NCI-H2107 (cell line): ENCODE measurements around the gene DNAJB4.
"Not testable (repeated sequence)": the region's sequence is repeated elsewhere in the genome, so short reads cannot be mapped to it uniquely, and the experiment has no call there.

Source experiments
- DNase-seq: peaks from one replicate; lab custom pipeline; 2025; lab: John Stamatoyannopoulos, UW

The DNAJB4 gene

DNA sequence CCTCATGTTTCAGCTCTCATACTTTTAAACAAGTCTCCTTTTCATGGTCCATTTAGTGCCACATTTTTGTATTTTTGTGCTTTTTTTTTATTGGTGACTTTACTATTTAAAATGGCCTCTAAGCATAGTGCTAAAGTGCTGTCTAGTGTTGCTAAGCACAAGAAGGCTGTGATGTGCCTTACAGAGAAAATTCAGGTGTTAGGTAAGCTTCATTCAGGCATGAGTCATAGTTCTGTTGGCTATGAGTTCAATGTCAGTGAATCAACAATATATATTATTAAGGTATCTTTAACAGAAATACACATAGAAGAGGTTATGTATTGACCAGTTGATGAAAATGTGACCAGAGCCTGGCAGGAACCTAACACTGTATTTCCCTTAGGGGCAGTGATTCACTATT lies 13.1 kb upstream of the DNAJB4 start:
- DNase-seq, result no peak

DNA sequence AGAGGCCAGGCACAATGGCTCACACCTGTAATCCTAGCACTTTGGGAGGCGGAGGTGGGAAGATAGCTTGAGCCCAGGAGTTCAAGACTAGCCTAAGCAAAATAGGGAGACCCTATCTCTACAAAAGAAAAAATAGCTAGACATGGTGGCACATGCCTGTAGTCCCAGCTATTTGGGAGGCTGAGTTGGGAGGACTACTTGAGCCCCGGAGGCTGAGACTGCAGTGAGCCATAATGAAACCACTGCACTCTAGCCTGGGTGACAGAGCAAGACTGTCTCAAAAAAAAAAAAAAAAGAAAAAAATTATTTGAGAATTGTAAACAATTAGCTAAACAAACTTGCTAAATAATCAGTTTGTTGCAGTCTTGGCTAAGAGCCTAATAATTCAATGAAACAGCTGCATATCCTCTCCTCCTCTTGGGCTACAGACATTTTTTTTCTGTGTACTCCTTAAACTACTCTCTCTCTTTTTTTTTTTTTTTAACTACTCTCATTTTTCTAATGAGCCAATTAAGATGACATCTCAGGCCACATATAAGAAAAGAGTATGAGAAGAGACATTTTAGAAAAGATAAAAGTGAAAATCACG lies 10.5 kb upstream of the DNAJB4 start:
- DNase-seq, result no peak

DNA sequence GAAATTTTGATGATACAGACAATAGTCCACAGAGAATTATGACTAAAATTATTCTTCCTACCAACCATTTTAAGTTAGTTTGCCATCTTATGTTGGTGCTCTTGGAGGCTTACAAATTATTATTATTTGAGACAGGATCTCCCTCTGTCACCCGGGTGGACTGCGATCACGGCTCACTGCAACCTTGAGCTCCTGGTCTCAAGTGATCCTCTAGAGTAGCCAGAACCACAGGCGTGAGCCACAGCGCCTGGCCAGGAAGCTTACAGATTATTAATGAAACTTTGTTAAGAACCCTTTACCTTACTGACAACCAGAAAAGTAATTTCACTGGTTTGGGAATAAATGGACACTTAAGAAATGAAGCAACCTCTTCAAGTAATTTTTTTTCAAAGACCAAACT lies 8.0 kb upstream of the DNAJB4 start:
- DNase-seq, result no peak

DNA sequence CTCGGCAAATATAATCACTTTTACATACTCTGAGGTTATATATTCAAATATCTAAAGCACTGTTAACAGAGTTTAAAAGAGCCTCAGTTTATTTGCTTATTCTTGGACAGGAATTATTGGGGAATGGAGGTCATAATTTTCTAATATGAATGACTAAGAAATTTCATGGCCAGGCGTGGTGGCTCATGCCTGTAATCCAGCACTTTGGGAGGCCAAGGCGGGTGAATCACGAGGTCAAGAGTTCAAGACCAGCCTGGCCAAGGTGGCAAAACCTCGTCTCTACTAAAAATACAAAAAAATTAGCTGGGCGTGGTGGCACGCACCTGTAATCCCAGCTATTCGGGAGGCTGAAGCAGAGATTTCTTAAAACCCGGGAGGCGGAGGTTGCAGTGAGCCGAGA lies 4.2 kb upstream of the DNAJB4 start:
- DNase-seq, result not testable (repeated sequence)

DNA sequence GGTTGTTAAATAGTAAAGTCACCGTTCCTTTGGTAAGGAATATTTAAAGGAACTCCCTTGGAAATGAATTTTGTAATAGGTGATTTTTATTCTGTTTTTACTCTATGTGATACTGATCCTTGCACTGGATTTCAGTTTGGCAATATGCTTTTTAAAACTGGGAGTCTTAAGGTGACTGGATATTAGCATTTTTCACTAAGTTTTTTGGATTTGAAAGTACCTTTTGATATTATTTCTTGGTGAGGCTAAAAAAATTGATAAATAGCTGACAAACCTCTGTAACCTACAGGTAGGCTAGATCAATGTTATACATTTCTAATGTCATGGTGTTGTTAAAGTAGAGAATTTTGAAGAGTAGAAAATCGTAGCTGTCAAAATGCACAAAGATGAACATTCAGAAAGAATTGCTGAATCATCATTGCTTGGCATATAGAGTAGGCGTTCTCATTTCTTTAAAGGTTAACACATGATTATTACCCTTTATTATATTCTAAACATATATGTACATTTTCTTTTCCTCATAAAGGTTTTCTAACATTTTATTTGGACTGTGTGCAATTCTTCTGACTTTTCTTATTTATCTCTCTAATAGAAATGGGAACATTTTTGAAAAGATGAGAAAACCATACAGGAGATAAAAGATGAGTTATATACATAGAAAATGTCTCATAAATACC lies 1.5 kb upstream of the DNAJB4 start:
- DNase-seq, result no peak

DNA sequence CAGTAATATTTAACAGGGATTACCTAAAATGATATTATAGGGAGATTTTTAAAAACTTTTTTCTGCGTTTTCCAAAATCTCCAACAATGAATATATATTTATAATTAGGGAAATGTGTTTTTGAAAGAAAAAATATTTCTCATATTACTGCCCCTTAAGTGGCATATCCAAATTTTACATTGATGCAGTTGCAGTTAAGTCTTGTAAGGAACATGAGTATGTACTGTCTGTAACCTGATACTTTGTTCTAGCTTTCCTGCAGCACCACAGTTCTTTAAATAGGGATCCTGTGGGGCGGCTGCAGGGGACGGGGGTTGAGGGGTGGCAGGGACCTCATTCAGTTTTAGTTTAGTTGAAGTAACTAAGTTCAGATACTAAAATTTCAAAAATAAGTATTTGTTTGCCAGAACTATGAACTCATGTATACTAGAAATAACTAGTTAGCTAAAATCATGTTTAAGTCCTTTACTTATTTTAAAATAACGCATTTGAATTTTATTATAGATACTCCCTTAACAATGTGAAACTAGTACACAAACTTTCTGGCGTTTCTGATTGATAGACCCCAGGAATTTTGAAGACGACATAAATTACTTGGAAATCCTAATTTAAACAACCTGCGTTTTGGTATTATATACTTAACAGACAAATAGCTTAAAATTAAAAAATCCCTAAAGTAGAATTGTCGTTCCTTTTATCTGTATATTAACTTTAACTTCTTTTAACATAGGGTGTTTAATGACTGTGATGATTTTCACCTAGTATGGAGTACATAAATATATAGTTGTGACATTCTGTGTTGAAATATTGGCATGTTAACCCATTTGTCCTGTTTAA lies 639 bp upstream of the DNAJB4 start:
- DNase-seq, result no peak

DNA sequence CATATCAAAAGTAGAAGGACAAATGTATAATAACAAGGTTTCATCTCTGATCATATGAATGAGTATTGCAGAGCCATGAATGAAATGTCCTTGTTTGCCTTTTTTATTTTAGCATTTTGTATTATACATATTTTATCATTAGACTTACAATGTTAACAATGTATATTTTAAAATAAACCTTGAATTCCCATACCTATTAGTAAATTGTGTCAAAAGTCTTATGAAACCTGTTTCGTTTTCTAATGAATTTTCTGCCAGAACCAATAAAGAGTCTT lies 646 bp downstream of the DNAJB4 start:
- no peak for DNase-seq

DNA sequence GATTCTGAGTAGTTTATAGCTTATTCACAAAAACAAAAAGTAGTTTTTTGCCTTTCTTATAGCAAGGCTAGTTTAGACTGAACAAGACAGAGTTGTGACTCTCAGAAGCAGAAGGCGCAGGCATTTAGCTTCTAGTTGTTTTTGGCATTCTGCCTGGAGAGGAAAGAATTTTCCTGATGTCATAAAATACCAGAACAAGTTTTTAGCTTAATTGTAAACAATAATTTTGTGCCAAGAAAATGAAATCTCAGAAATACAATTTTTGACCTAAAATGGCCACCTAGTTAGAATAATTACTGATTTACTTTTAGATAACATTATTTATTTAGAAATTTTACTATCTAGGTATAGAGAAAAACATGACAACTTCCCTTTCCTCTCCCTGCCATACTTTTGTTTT lies 1.0 kb downstream of the DNAJB4 start:
- no peak for DNase-seq

DNA sequence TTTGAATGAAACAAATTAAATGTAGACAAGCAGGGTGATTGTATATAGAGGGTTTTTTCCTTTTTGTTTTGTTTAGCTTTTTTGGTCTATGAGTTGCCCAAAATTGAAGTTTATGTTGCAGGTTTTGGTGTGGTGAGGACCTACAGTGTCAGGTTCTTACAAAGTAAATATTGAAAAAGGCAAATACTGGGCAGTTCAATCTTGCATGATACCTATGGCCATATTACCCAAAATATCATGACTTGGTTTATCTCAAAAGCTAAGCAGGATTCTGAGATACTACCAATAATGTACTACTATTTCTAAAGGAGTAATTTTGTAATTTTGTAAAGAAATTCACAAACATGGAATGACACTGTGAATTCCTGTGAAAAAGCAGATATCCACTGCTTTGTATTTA lies 1.8 kb downstream of the DNAJB4 start:
- no peak for DNase-seq

DNA sequence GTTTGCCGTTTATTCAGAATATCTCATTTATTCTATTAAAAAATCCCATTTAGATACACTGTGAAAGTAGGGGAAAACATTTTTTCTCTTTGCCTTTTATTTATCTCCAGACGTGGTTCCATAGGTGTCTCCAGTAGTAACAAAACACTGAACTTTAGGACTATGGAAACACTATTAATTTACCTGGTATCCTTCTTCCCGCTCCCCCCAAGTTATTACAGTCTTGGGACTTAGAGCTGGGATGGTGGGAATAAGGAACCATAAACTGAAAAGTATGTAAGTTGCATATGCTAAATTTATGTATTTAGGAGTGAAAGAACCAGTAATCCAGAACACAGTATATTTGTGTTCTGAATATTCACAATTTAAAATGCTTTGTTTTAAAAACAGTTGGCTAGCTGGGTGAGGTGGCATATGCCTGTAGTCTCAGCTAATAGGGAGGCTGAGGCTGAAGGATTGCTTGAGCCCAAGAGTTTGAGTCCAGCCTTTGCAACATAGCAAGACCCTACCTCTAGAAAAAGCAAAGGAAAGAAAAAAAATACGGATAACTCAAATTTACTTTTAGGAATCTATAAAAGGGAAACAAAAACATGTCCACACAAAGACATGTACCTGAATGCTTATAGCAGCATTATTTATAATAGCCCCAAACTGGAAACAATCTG lies 3.1 kb downstream of the DNAJB4 start:
- no peak for DNase-seq

DNA sequence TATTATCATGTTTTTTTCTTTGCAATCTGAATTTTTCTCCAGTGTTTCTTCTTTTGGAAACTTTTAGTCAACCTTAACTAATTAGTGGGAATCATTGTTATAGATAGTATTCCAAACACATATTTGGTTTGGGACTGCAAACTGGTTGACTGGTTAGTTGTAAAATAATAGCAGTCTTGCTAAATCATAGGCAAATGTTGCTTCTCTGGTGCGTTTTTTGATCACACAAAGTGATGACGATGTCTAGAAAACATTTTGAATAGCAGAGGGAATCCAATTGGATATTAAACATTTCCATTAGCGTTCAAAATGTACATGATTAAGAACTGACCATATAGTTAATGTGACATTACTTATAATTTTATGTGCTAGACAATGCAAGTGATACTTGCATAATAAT lies 4.5 kb downstream of the DNAJB4 start:
- no peak for DNase-seq

DNA sequence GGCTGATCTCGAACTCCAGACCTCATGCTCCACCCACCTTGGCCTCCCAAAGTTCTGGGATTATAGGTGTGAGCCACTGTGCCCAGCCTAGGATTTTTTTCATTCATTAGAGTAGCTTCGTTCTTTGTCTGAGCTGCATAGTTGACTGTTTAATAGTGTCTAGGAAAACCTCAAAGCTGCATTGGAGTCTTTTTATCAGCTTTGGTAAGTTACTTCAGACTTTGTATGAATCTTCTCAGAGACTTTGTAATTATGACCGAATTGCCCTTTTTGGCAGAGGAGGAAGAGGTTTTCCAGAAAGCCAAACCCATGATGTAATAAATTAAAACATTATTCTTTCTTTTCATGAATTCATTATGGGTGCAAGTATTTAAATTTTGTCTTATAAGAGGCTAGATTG lies 5.1 kb downstream of the DNAJB4 start:
- no peak for DNase-seq

DNA sequence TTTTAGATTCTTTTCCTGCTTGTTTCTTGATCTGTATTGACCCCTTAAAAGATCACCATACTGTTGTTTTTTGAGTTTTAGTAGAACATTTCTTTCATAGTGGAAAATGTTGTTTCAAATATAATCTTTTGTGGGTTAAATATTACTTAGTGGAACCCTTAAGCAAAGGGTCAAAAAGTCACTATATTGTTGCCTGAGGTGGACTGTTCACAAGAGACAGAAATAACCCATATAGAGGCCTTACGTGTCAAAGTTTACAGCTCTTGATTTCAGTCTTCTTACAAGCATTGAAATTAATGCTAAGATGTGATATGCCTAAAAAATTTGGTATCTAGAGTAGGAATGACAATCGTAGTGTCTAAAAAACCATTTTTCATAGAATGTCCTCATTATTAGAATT lies 6.3 kb downstream of the DNAJB4 start:
- DNase-seq, result no peak

DNA sequence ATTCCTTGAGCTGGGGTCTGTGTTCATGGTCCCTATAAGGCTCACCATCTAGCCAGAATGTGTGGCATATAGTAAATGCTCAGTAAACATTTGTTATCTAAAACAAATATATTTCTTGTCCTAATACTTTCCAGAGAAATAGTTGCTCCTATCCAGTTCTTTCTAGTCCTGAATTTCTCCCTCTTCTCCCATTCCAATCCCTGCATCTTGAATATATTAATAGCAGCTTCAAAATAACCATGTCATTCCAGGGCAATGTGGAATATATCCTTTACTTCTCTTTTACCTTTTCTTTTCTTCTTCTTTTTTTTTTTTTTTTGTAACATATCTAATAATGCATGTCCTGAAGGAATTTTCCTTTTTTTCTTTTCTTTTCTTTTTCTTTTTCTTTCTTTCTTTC lies 10.4 kb downstream of the DNAJB4 start:
- DNase-seq, result no peak

DNA sequence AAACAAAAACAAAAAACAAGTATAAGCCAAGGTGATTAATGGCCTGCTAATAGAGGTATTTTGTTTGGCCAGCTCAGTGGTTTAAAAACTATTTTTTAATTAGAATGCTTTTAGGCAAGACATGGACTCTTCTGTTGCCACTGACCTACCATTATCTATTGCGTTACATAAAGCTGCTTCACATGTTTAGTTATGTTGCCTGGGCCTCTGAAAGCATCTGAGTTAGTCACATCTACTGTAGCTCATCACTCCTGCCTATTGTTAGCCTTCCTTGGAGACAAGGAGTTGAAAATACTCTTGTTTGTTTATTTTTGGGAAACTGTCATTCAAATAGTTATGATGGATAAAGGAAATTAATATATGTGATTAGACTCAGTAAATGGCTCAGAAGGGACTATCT lies 14.3 kb downstream of the DNAJB4 start:
- DNase-seq, result no peak

DNA sequence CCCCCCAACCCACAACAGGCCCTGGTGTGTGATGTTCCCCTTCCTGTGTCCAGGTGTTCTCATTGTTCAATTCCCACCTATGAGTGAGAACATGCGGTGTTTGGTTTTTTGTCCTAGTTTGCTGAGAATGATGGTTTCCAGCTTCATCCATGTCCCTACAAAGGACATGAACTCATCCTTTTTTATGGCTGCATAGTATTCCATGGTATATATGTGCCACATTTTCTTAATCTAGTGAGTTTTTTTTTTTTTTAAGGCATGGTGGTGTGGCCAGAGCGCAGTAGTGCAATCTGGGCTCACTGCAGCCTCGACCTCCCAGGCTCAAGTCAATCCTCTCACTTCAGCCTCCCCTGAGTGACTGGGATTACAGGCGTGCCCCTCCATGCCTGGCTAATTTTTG lies 16.4 kb downstream of the DNAJB4 start:
- not testable (repeated sequence) for DNase-seq

DNA sequence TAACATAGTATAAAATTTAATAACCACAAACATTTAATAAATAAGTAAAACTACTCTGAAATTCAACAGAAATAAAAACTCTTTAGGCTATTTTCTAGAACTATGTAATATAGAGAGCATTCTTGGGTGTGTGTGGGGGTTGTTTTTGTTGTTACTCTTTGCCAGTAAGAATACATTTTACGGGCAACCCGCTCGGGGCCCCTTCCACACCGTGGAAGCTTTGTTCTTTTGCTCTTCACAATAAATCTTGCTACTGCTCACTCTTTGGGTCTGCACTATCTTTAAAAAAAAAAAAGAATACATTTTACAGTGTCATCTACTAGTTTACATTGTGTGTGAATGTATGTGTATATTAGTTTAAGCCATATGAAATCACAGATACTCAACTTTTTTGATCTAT lies 25.1 kb downstream of the DNAJB4 start:
- no peak for DNase-seq

DNA sequence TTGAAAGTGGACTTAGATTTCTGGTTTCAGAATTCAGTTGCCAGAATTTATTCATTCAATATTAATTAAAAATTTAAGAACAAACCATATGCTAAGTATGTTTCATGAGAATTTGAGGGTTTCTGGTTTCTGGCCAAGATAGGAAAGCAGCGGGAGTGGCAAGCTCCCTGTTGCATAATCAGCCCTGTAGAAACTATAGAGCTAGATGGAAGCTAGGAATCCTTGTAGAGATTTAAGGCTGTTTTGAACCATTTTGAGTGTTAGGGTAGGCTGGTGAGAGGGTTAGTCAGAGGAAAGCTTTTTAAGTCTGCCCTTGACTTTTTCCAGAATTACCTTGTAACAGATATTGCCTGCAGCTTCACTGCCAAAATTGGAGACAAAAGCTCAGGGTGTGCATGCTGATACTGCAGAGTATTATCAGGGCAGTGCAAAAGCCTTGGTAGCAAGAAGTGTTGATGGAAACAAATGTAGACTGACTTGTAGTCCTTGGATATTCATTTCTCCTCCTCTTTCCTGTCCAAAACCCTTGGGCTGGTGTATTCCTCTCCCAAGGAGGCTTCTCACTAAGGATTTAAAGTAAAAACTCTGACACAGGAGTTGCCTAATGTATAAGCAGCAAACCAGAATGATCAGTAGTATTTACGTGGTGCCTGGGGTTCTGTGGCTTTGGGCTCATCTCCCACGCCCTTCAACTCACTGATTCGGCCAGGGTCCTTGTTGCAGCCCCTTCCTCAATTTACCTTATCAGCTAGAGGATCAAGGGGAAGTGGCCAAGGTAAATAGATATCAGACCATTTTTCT lies 28.5 kb downstream of the DNAJB4 start:
- no peak for DNase-seq

DNA sequence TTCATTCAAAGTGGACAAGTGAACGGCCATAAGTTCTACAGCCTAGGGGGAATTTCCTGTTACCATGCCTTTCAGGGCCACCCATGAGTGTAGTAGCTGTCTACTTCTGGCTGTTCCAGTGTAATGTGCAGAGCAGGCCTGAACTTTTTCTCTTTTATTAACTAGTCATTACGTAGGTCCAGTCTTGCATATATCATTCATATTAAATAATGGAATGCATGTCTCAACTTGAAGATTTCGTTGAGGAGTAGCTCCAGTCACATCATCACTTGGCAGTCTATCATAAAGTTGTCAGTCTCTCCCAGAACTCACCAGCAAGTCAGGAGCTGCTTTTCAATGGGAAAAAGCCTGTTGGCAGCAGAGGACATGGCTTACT lies 29.0 kb downstream of the DNAJB4 start:
- no peak for DNase-seq

DNA sequence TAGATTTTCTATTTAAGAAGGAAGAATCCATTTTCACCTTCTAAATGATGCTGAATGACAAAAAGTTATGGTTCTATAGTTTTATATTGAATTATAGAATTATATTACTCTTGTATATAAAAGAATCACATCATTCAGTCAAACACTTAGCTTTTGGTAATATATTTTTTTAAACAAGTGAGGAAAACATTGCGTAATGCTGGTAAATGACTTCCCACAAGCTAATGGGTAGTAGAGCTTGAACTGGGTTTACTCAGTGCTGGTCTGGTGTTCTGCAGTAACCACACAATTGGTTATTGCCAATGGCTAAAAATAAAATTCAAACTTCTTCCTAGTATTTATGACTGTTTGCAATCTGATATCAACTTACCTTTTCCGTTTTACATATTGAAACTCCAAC lies 30.4 kb downstream of the DNAJB4 start:
- no peak for DNase-seq

DNA sequence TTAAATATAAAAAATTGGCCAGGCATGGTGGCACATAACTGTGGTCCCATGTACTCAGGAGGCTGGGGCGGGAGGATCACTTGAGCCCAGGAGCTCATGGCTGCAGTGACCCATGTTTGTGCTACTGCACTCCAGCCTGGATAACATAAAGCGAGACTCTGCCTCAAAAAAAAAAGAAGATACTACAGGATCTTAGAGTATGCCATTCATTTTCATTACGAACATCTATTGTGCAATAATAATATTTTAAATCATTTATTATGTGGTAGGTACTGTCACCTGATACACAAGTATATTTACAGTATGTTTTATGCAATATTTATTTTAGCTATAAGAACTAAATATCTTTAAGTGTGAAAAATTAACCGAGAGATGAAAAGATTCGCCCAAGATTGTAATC lies 31.7 kb downstream of the DNAJB4 start:
- DNase-seq, result no peak

DNA sequence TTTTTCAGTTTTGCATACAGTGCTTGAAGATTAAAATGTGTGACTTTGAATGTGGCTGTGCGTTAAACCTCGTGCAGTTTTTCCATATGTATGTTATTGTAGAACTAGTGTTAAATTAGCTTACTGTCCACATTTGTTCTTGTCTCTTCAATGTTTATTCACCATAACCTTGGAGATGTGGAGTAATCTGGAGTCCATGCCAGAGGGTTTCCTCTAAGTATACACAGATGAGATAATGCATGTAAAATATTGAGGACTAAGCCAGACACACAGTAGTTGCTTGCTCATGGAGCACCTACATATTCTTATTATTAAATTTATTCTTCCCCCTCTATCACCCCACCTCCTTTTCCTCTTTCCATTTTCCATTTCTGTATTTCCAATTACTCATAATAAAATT lies 33.3 kb downstream of the DNAJB4 start:
- no peak for DNase-seq
